ENCODE data around the gene WIPF2.

DNA sequence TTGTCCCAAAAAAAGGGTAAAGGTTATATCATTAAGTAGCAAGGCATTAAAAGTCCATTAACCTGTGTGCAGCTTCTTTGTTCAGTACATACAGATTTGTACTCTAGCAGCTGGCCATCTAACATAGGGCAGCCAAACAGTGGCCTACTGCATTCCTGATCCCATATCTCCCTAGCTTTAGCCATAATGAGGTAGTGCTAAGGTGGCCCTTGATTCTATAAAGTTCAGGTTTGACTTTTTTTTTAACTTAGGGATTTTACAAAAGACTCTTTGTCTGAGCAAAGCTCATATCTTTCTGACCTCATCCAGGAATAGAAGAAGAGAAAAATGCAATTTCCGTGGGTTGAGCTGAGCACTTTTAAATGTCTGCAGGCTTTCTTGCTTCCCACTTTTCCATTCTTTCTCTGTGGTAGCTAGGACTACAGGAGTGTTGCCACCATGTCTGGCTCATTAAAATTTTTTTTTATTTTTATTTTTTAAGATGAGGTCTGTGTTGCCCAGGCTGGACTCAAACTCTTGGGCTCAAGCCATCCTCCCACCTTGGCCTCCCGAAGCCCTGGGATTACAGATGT lies 49.1 kb downstream of the WIPF2 start:
- TF ChIP-seq CTCF (IDR thresholded peaks at IDR 0.05) (no peak), POLR2A (IDR thresholded peaks at IDR 0.05; ENCODE audit: low read depth) (no peak), EP300 (IDR thresholded peaks at IDR 0.05) (no peak)
